Muscle layer of colon (tissue), 2 donors: ENCODE results near the gene AGAP3.

Experiments
- H3K27ac ChIP-seq: one replicate; pipeline ENCODE4 v1.7.0; 2013; ENCODE audit warnings: low read depth, mild to moderate bottlenecking, low read length, moderate library complexity
- H3K27me3 ChIP-seq, 2 donors: one replicate each; pipeline ENCODE4 v1.7.0; 2013; ENCODE audit warnings: low read length in 2 of 2, mild to moderate bottlenecking in 2 of 2; ENCODE audit not compliant: insufficient read depth in 2 of 2, control insufficient read depth in 1 of 2
- H3K36me3 ChIP-seq: one replicate; pipeline ENCODE4 v1.7.0; 2013; ENCODE audit warnings: mild to moderate bottlenecking, low read length; ENCODE audit not compliant: insufficient read depth
- H3K4me1 ChIP-seq: one replicate; pipeline ENCODE4 v1.7.0; 2013; ENCODE audit warnings: mild to moderate bottlenecking, low read length; ENCODE audit not compliant: insufficient read depth
- H3K4me3 ChIP-seq, 2 donors: one replicate each; pipeline ENCODE4 v1.7.0; 2013; ENCODE audit warnings: low read length in 2 of 2, low read depth in 1 of 2, mild to moderate bottlenecking in 1 of 2, moderate library complexity in 1 of 2
- H3K9ac ChIP-seq: one replicate; pipeline ENCODE4 v1.7.0; 2013; ENCODE audit warnings: low read length
- H3K9me3 ChIP-seq: one replicate; pipeline ENCODE4 v1.7.0; 2013; ENCODE audit warnings: mild to moderate bottlenecking, low read length
- donor health status: abdominal sarcoma.
- donor health status: Adenocarcinoma of cecum.

The AGAP3 gene

DNA sequence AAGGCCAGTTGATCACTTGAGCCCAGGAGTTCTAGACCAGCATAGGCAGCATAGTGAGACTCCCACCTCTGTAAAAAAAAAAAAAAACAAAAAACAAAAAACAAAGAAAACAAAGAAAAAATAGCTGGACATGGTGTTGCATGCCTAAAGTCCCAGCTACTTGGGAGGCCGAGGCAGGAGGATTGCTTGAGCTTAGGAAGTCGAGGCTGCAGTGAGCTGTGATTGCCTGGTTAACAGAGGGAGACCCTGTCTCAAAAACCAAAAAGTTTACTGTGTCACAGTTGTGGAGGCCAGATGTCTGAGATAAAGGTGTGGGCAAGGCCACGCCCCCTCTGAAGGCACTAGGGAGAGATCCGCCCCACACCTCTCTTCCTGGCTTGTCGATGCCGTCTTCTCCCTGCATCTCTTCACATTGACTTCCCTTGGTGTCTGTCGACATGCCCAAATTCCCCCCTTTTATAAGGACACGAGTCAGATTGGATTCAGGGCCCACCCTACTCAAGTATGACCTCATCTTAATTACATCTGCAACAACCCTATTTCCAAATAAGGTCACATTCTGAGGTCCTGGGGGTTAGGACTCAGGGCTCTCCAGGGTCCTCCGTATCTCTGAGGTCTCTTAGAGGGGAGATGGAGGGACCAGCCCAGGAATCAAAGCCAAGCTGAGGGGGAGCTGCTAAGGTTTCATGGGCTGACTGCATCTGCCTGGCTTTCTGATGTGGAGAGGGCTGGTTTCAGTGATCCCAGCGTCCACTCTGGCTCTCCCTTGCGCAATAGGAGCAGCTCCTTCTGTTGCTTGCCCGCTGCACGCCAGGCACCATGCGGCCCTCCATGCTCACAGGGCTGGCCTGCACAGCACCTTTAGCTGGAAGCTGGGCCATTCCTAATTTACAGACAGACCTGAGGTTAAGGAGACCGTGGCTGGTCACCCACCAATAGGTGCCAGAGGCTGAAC, 23.1 kb downstream of the AGAP3 start:
- Histone ChIP-seq H3K4me3 (no peak overlapping the region), H3K9ac (no peak overlapping the region), H3K27ac (peak overlapping the region; percentile 23), H3K9me3 (no peaks in the 10 kb centered on the region), H3K4me1 (peaks cover 31% of the 10 kb centered on the region), H3K36me3 (no peaks in the 10 kb centered on the region), H3K27me3 (no peaks in the 10 kb centered on the region)

GRCh38 chr7:151110236-151110940, 24.1 kb downstream of the AGAP3 start:
- Histone ChIP-seq H3K9ac (no peak overlapping the region), H3K27ac (no peak overlapping the region), H3K4me1 (peaks cover 31% of the 10 kb centered on the region), H3K27me3 (no peaks in the 10 kb centered on the region), H3K9me3 (no peaks in the 10 kb centered on the region), H3K4me3 (no peak overlapping the region), H3K36me3 (no peaks in the 10 kb centered on the region)

- no peaks in the 10 kb centered on the region for H3K27me3 ChIP-seq
- H3K9me3 ChIP-seq = no peaks in the 10 kb centered on the region
- H3K4me3 ChIP-seq = no peak overlapping the region
- H3K27ac ChIP-seq = no peak overlapping the region
- H3K36me3 ChIP-seq = no peaks in the 10 kb centered on the region
- no peak overlapping the region for H3K9ac ChIP-seq
- peaks cover 36% of the 10 kb centered on the region for H3K4me1 ChIP-seq
Measured at GRCh38 chr7:151110941-151111645, 24.8 kb downstream of the AGAP3 start.

DNA sequence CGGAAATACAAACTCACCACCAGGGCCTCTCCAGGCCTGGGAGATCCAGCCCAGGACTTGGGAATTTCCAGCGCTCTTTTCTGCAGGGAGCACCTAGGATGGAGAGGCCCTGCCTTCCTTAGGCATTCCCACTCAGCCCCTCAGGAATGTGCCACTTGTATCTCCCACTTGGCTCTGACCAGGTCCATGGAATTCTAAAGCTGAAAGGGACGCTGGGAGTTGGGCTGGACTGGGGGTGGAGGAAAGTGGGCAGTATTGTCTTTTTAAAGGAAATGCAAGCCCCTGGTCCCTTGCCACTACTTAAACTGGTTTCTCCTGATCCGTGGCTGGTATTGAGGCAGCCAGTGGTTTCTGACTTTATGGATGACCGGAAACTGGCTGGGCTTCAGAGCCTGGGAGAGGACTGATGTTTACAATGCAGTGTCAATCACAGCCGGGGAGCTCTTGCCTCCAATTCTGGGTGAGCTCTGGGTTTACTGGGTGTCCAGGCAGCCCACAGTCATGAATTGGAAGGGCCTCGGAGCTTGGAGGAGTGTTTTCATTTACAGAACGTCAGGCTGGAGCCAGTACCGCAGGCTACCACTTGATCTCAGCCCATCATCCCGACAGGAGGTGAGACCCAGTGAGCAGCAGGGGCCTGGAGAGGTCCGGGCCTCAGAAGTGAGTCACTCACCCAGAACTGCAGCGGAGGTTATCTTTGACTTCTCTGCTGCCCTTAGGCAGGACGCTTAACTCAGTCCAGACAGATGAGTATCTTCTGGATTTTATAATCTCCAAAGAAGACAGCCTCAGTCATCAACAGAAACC, 27.3 kb downstream of the AGAP3 start:
- H3K4me3 ChIP-seq = no peak overlapping the region
- H3K36me3 ChIP-seq = peaks cover 2% of the 10 kb centered on the region
- no peak overlapping the region for H3K27ac ChIP-seq
- H3K27me3 ChIP-seq = no peaks in the 10 kb centered on the region
- peaks cover 36% of the 10 kb centered on the region for H3K4me1 ChIP-seq
- no peaks in the 10 kb centered on the region for H3K9me3 ChIP-seq
- H3K9ac ChIP-seq = no peak overlapping the region

DNA sequence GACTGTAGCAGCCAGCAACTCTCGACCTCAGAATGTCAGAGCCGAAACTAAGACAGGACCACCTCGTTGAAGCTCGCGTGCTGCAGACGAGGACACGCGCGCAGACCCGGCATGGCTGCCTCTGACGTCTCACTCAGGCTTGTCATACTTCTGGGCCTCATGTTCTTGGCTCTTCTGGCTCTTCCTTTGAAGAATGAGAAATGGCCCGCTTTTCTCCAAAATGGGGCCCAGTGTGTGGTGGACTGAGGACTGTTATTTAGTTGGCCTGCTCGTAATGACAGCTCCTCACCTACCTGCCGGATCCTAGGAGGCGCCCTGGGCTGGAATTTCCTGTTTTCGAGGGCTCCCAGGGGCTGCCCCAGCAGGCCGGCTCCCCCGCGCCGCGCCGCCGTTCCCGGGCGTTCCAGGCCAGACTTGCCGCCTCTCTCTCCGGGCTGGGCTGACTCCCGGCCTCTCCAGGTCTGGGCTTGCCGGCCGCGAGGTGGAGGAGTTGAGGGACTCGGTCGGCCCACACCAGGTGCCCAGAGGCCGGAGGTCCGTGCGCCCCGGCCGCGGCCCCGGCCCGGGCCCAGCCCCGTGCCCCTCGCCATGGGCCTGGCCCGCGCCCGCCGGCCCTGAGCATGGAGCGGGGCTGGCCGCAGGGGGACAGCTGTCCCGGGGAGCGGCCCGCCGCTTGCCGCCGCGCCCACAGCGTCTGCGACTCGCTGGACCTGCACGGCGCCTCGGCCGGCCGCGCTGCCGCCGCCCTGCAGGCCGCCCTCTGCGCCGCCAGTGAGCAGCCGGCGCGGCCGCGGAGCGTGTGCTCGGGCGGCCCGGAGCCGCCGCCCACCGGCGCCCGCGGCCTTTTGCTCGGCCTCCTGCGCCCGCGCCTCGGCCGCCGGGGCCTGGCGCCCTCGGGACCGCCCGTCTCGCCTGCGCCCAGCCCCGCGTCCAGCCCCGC, 28.1 kb downstream of the AGAP3 start:
- Histone ChIP-seq H3K36me3 (peaks cover 10% of the 10 kb centered on the region), H3K4me1 (peaks cover 32% of the 10 kb centered on the region), H3K27me3 (no peaks in the 10 kb centered on the region), H3K9me3 (no peaks in the 10 kb centered on the region), H3K4me3 (no peak overlapping the region), H3K27ac (no peak overlapping the region), H3K9ac (no peak overlapping the region)

GRCh38 chr7:151115121-151115835, 29.0 kb downstream of the AGAP3 start:
- Histone ChIP-seq H3K4me3 (no peak overlapping the region), H3K9ac (no peak overlapping the region), H3K27ac (no peak overlapping the region)

GRCh38 chr7:151115836-151116418, 29.7 kb downstream of the AGAP3 start:
- no peaks in the 10 kb centered on the region for H3K9me3 ChIP-seq
- no peak overlapping the region for H3K27ac ChIP-seq
- no peak overlapping the region for H3K9ac ChIP-seq
- peaks cover 18% of the 10 kb centered on the region for H3K4me1 ChIP-seq
- no peak overlapping the region for H3K4me3 ChIP-seq
- H3K36me3 ChIP-seq = peaks cover 25% of the 10 kb centered on the region
- no peaks in the 10 kb centered on the region for H3K27me3 ChIP-seq

More at GRCh38 chr7:151115121-151115835, 29.0 kb downstream of the AGAP3 start:
- H3K27me3 ChIP-seq = no peaks in the 10 kb centered on the region
- H3K9me3 ChIP-seq = no peaks in the 10 kb centered on the region
- H3K36me3 ChIP-seq = peaks cover 19% of the 10 kb centered on the region
- peaks cover 25% of the 10 kb centered on the region for H3K4me1 ChIP-seq

- no peak overlapping the region for H3K9ac ChIP-seq
- H3K4me3 ChIP-seq = no peak overlapping the region
- no peak overlapping the region for H3K27ac ChIP-seq
- H3K27me3 ChIP-seq = no peaks in the 10 kb centered on the region
- H3K36me3 ChIP-seq = peaks cover 27% of the 10 kb centered on the region
- H3K4me1 ChIP-seq = peaks cover 12% of the 10 kb centered on the region
- H3K9me3 ChIP-seq = no peaks in the 10 kb centered on the region
Measured at GRCh38 chr7:151116603-151117440, 30.5 kb downstream of the AGAP3 start.

- Histone ChIP-seq H3K27me3 (no peaks in the 10 kb centered on the region), H3K4me1 (peaks cover 12% of the 10 kb centered on the region), H3K36me3 (peaks cover 27% of the 10 kb centered on the region), H3K27ac (no peak overlapping the region), H3K9ac (no peak overlapping the region), H3K9me3 (no peaks in the 10 kb centered on the region), H3K4me3 (no peak overlapping the region)
Measured at GRCh38 chr7:151117565-151117964, 31.3 kb downstream of the AGAP3 start.
